CD4-positive, alpha-beta T cell (primary cell): ENCODE data around the gene ATN1. TPM values are rescaled to one million over a fixed set of nuclear protein-coding genes. Genes with fewer than 3 reads are reported as not detected.

Source experiments
- ATAC-seq: fragments of 200-7000 bp; cut with Tn5 transposase; one replicate; pipeline ENCODE4 v1.10.0; 2022; ENCODE audit warnings: mild to moderate bottlenecking; ENCODE audit not compliant: poor library complexity
- CTCF ChIA-PET: fragments of 350-600 bp; sonication (Branson Sonifier 250); formaldehyde crosslinking; loops from one replicate; lab custom pipeline; 2021; ENCODE audit warnings: antibody characterized with exemption, inconsistent platforms; lab: Charles Lee
- POLR2A ChIA-PET: fragments of 350-600 bp; sonication (Branson Sonifier 250); formaldehyde crosslinking; loops from one replicate; lab custom pipeline; 2021; ENCODE audit warnings: antibody characterized with exemption, inconsistent platforms; lab: Charles Lee
- DNase-seq, 14 experiments: peaks; one replicate each; pipeline ENCODE4 v3.0.0-alpha.2; 2013 to 2020; ENCODE audit warnings: mixed read lengths in 2 of 14
- H3K27ac ChIP-seq, 2 donors: one replicate each; pipeline versions ENCODE4 v1.5.1 to v1.7.0; 2013; ENCODE audit warnings: low read length in 2 of 2, low read depth in 1 of 2, mild to moderate bottlenecking in 1 of 2
- H3K27me3 ChIP-seq, 2 experiments: 1 replicate in 1 of 2; 2 replicates in 1 of 2; pipeline versions ENCODE4 v1.6.1 to v1.7.0; 2013; ENCODE audit warnings: low read length in 2 of 2, control low read depth in 1 of 2, mild to moderate bottlenecking in 1 of 2, moderate library complexity in 1 of 2; ENCODE audit not compliant: insufficient read depth in 2 of 2, control insufficient read depth in 1 of 2
- H3K36me3 ChIP-seq: one replicate; pipeline ENCODE4 v1.6.1; 2013; ENCODE audit warnings: low read length, control low read depth; ENCODE audit not compliant: insufficient read depth
- H3K4me1 ChIP-seq: one replicate; pipeline ENCODE4 v1.6.1; 2013; ENCODE audit warnings: low read length, control low read depth; ENCODE audit not compliant: insufficient read depth
- H3K4me3 ChIP-seq: one replicate; pipeline ENCODE4 v1.5.1; 2013; ENCODE audit warnings: mild to moderate bottlenecking, low read length, moderate library complexity
- H3K9me3 ChIP-seq, 2 experiments: 1 replicate in 1 of 2; 2 replicates in 1 of 2; pipeline versions ENCODE4 v1.6.1 to v1.7.0; 2013; ENCODE audit warnings: low read length in 2 of 2, mild to moderate bottlenecking in 2 of 2, control low read depth in 1 of 2, moderate library complexity in 1 of 2; ENCODE audit not compliant: control insufficient read depth in 1 of 2, insufficient read depth in 1 of 2
- H3K27ac Mint-ChIP-seq: one replicate; pipeline ENCODE4 v1.8.0; 2020; ENCODE audit warnings: mixed read lengths
- H3K27me3 Mint-ChIP-seq: one replicate; pipeline ENCODE4 v1.8.0; 2021; ENCODE audit warnings: mixed read lengths
- H3K36me3 Mint-ChIP-seq: one replicate; pipeline ENCODE4 v1.8.0; 2021; ENCODE audit warnings: low read depth, mixed read lengths
- H3K4me1 Mint-ChIP-seq: one replicate; pipeline ENCODE4 v1.8.0; 2021; ENCODE audit warnings: low read depth, mixed read lengths
- H3K4me3 Mint-ChIP-seq: one replicate; pipeline ENCODE4 v1.8.0; 2020; ENCODE audit warnings: mild to moderate bottlenecking, mixed read lengths
- H3K9me3 Mint-ChIP-seq: one replicate; pipeline ENCODE4 v1.8.0; 2020; ENCODE audit warnings: mixed read lengths
- intact Hi-C, 2 experiments: fragments of 100-400 bp; cut with DNase I in 1 of 2; cut with micrococcal nuclease in 1 of 2; formaldehyde crosslinking; loops; one replicate each; pipeline versions ENCODE4 v1.15.1 to v1.9.0; 2023 to 2025; cut with DNase I, micrococcal nuclease
- total RNA-seq, 174 experiments: library from RNA in 2 of 174; stranded (reverse) in 2 of 174; gene quantifications; one replicate each; pipeline ENCODE4 v1.2.3 and lab custom pipeline; 2021 to 2026
- TF ChIP-seq, protein P1 (sequence below): fragments of 200-600 bp; IDR thresholded peaks from one replicate; pipeline ENCODE4 v1.8.0; 2022; ENCODE audit warnings: antibody characterized with exemption, mild to moderate bottlenecking

Gene ATN1
- total RNA-seq, 2 experiments from 2014 or later = 28.7 to 29.6 TPM

DNA sequence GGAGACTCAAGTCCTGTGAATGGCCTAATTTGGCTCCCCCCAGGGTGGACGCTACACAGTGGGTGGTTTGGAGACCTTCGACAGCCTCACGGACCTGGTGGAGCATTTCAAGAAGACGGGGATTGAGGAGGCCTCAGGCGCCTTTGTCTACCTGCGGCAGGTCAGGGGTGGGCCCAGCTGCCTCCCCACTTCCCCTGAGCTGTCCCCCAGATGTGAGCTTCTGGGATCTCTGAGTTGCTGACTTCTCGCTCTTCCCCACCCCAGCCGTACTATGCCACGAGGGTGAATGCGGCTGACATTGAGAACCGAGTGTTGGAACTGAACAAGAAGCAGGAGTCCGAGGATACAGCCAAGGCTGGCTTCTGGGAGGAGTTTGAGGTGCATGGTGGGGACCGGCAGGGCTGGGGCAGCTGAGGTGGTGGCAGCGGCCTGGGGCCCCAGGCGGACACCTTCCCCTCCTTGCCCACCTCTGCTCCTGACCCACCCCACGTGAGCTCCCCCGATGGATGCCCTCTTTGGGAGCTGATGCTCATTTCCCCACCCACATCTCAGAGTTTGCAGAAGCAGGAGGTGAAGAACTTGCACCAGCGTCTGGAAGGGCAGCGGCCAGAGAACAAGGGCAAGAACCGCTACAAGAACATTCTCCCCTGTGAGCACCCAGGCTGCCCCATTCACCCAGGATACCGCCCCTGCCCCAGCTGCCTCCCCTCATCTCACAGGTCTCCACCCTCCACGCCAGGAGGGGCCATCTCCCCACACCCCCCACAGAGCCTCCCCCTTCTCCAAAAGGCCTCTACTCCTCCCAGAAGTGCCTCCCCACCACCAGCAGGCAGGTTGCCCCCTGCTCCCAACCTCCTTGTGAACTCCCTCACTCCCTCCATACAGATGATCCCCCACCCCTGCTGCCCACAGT is 27.6 kb downstream of the ATN1 start:
- peaks cover 91% of the 10 kb centered on the region for H3K36me3 Mint-ChIP-seq
- DNase-seq = no peak
- intact Hi-C loops = no loop called here

DNA sequence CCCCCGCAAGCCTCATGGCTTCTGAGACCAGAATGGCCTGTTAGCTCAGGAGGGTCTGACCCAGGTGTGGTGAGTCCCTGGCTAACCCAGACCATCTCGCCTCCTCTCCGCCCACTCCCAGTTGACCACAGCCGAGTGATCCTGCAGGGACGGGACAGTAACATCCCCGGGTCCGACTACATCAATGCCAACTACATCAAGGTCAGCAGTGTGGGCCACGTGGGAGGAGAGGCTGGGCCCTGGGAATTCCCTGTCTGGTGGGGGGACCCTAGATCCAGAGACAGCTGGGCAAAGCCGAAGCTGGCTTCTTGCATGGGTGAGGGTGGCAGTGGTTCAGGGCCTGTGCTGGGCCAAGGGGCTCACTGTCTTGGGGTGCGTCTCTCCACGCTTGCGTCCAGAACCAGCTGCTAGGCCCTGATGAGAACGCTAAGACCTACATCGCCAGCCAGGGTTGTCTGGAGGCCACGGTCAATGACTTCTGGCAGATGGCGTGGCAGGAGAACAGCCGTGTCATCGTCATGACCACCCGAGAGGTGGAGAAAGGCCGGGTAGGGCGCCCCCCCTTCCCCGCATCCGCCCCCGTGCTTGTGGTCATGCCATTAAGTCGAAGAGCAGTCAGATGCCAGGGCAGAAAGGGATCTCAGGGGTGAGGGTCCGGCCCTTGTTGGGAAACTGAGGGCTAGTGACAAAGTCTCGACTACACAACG is 28.4 kb downstream of the ATN1 start:
- Mint-ChIP-seq H3K9me3 (no peaks in the 10 kb centered on the region), H3K27ac (peak overlapping the region; percentile 97), H3K36me3 (peaks cover 93% of the 10 kb centered on the region), H3K4me3 (peak overlapping the region; percentile 79), H3K4me1 (peaks cover 87% of the 10 kb centered on the region), H3K27me3 (no peaks in the 10 kb centered on the region)
- POLR2A ChIA-PET = interaction anchor here (1.6 to 16.4 kb wide), 3 partner anchors 9 to 19 kb away, joined by 12 to 963 read pairs (median 89); partner anchors contain the start of genes C12orf57, PTPN6 and RNU7-1
- H3K4me1 ChIP-seq = peaks cover 94% of the 10 kb centered on the region
- peak in 2 of 14 experiments; percentile 52 to 70 for DNase-seq
- ATAC-seq = no peak
- CTCF ChIA-PET = interaction anchor here (0.6 to 13.3 kb wide), 2 partner anchors 8 to 10 kb away, joined by 3 to 324 read pairs; partner anchors contain the start of genes C12orf57, PTPN6 and RNU7-1
- intact Hi-C loops = no loop called here
- peaks cover 73% of the 10 kb centered on the region for H3K36me3 ChIP-seq
- peak overlapping the region; percentile 80 to 96 for H3K27ac ChIP-seq
- TF ChIP-seq, protein P1, sequence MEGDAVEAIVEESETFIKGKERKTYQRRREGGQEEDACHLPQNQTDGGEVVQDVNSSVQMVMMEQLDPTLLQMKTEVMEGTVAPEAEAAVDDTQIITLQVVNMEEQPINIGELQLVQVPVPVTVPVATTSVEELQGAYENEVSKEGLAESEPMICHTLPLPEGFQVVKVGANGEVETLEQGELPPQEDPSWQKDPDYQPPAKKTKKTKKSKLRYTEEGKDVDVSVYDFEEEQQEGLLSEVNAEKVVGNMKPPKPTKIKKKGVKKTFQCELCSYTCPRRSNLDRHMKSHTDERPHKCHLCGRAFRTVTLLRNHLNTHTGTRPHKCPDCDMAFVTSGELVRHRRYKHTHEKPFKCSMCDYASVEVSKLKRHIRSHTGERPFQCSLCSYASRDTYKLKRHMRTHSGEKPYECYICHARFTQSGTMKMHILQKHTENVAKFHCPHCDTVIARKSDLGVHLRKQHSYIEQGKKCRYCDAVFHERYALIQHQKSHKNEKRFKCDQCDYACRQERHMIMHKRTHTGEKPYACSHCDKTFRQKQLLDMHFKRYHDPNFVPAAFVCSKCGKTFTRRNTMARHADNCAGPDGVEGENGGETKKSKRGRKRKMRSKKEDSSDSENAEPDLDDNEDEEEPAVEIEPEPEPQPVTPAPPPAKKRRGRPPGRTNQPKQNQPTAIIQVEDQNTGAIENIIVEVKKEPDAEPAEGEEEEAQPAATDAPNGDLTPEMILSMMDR = no peak
- H3K27me3 ChIP-seq = no peaks in the 10 kb centered on the region
- peak overlapping the region; percentile 3 for H3K4me3 ChIP-seq
- H3K9me3 ChIP-seq = no peaks in the 10 kb centered on the region

More for the DNA sequence above, 27.6 kb downstream of the ATN1 start:
- Mint-ChIP-seq H3K4me3 (peak overlapping the region; percentile 100), H3K27ac (peak overlapping the region; percentile 97), H3K4me1 (peaks cover 87% of the 10 kb centered on the region), H3K27me3 (no peaks in the 10 kb centered on the region), H3K9me3 (no peaks in the 10 kb centered on the region)
- no peak for ATAC-seq
- H3K27ac ChIP-seq = peak overlapping the region; percentile 80 to 96
- H3K36me3 ChIP-seq = peaks cover 67% of the 10 kb centered on the region
- no peaks in the 10 kb centered on the region for H3K9me3 ChIP-seq
- H3K27me3 ChIP-seq = no peaks in the 10 kb centered on the region
- CTCF ChIA-PET = interaction anchor here (1.4 to 13.3 kb wide), 3 partner anchors 8 to 65 kb away, joined by 3 to 324 read pairs (median 4); partner anchors contain the start of genes C12orf57, PTPN6 and RNU7-1
- POLR2A ChIA-PET = interaction anchor here (1.6 to 16.4 kb wide), 3 partner anchors 8 to 9 kb away, joined by 5 to 963 read pairs (median 12); partner anchors contain the start of genes C12orf57, PTPN6 and RNU7-1
- H3K4me3 ChIP-seq = peak overlapping the region; percentile 98
- TF ChIP-seq, protein P1 = no peak
- H3K4me1 ChIP-seq = peaks cover 94% of the 10 kb centered on the region

DNA sequence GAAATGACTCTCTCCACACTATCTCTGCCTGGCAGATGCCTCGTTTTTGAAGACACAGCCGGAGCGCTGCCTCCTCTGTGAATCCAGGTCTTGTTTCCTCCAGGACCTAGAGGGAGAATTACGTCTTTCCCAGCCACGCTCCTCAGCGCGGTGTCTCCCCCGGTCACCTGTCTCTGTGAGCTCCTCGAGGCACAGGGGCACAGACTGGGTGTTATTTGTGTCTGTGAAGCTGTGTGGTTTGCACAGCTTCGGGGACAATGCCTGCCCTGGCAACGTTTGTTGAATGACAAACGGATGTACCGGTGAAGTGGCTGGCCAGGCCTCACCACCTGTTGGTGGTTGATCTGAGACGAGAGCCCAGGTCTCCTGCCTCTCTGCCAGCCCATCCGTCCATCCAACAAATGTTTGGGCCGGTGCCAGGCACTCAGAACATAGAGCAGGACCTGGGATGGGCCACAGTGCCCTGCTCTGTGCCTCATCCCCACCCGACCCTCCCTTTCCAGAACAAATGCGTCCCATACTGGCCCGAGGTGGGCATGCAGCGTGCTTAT is 29.5 kb downstream of the ATN1 start:
- no peaks in the 10 kb centered on the region for H3K9me3 ChIP-seq
- ChIA-PET CTCF (interaction anchor here (0.6 to 13.3 kb wide), 2 partner anchors 9 kb away, joined by 3 to 324 read pairs; partner anchors contain the start of genes C12orf57, PTPN6 and RNU7-1), POLR2A (interaction anchor here (3.5 to 16.4 kb wide), 3 partner anchors 10 to 85 kb away, joined by 17 to 963 read pairs (median 89); partner anchors contain the start of genes C12orf57, PTPN6, RNU7-1 and SPSB2)
- TF ChIP-seq, protein P1 = no peak
- peak overlapping the region; percentile 90 to 96 for H3K27ac ChIP-seq
- intact Hi-C loops = no loop called here
- DNase-seq = peak in 5 of 14 experiments; percentile 38 to 70 (median 55)
- H3K36me3 ChIP-seq = peaks cover 72% of the 10 kb centered on the region
- peaks cover 100% of the 10 kb centered on the region for H3K4me1 ChIP-seq
- H3K4me3 Mint-ChIP-seq = peak overlapping the region; percentile 79
- no peak overlapping the region for H3K4me3 ChIP-seq
- H3K27me3 Mint-ChIP-seq = no peaks in the 10 kb centered on the region
- no peaks in the 10 kb centered on the region for H3K9me3 Mint-ChIP-seq
- no peak for ATAC-seq
- H3K4me1 Mint-ChIP-seq = peaks cover 93% of the 10 kb centered on the region
- H3K27ac Mint-ChIP-seq = peak overlapping the region; percentile 97
- H3K27me3 ChIP-seq = no peaks in the 10 kb centered on the region
- H3K36me3 Mint-ChIP-seq = peaks cover 96% of the 10 kb centered on the region
